ENCODE results near the gene CSNK2A1. TPM values are rescaled to one million over a fixed set of nuclear protein-coding genes. Genes with fewer than 3 reads are reported as not detected.

Gene CSNK2A1
- total RNA-seq, 1 donor from 2014 or later, result 129 TPM

- TF ChIP-seq CTCF (IDR thresholded peaks at IDR 0.05), result no peak
- peaks cover 16% of the 10 kb centered on the region for H3K9me3 Mint-ChIP-seq (ENCODE audit: unreplicated experiment)
- no peak overlapping the region for H3K27ac Mint-ChIP-seq (ENCODE audit: unreplicated experiment)
- no peak for DNase-seq (ENCODE audit: extremely low spot score, unreplicated experiment)
- H3K4me1 Mint-ChIP-seq (ENCODE audit: unreplicated experiment), result peaks cover 8% of the 10 kb centered on the region
- no peaks in the 10 kb centered on the region for H3K27me3 Mint-ChIP-seq (ENCODE audit: unreplicated experiment)
- peaks cover 52% of the 10 kb centered on the region for H3K36me3 Mint-ChIP-seq (ENCODE audit: unreplicated experiment)
- no peak overlapping the region for H3K4me3 Mint-ChIP-seq (ENCODE audit: unreplicated experiment)
Observed at GRCh38 chr20:521860-522259, 21.7 kb downstream of the CSNK2A1 start.

- no peaks in the 10 kb centered on the region for H3K27me3 Mint-ChIP-seq (ENCODE audit: unreplicated experiment)
- no peak for TF ChIP-seq CTCF (IDR thresholded peaks at IDR 0.05)
- H3K36me3 Mint-ChIP-seq (ENCODE audit: unreplicated experiment), result peaks cover 43% of the 10 kb centered on the region
- H3K27ac Mint-ChIP-seq (ENCODE audit: unreplicated experiment), result no peak overlapping the region
- H3K4me1 Mint-ChIP-seq (ENCODE audit: unreplicated experiment), result peaks cover 13% of the 10 kb centered on the region
- H3K9me3 Mint-ChIP-seq (ENCODE audit: unreplicated experiment), result peaks cover 15% of the 10 kb centered on the region
- no peak overlapping the region for H3K4me3 Mint-ChIP-seq (ENCODE audit: unreplicated experiment)
- DNase-seq (ENCODE audit: extremely low spot score, unreplicated experiment), result no peak
Observed at GRCh38 chr20:519999-520398, 23.6 kb downstream of the CSNK2A1 start.

GRCh38 chr20:517221-517620, 26.4 kb downstream of the CSNK2A1 start:
- Mint-ChIP-seq H3K4me1 (ENCODE audit: unreplicated experiment) (peaks cover 13% of the 10 kb centered on the region), H3K4me3 (ENCODE audit: unreplicated experiment) (no peak overlapping the region), H3K27ac (ENCODE audit: unreplicated experiment) (peak overlapping the region; percentile 1), H3K27me3 (ENCODE audit: unreplicated experiment) (no peaks in the 10 kb centered on the region), H3K36me3 (ENCODE audit: unreplicated experiment) (peaks cover 33% of the 10 kb centered on the region), H3K9me3 (ENCODE audit: unreplicated experiment) (peaks cover 15% of the 10 kb centered on the region)
- no peak for TF ChIP-seq CTCF (IDR thresholded peaks at IDR 0.05)
- DNase-seq (ENCODE audit: extremely low spot score, unreplicated experiment), result no peak

GRCh38 chr20:516799-517198, 26.8 kb downstream of the CSNK2A1 start:
- peaks cover 29% of the 10 kb centered on the region for H3K36me3 Mint-ChIP-seq (ENCODE audit: unreplicated experiment)
- H3K9me3 Mint-ChIP-seq (ENCODE audit: unreplicated experiment), result peaks cover 15% of the 10 kb centered on the region
- no peaks in the 10 kb centered on the region for H3K27me3 Mint-ChIP-seq (ENCODE audit: unreplicated experiment)
- H3K4me3 Mint-ChIP-seq (ENCODE audit: unreplicated experiment), result no peak overlapping the region
- no peak overlapping the region for H3K27ac Mint-ChIP-seq (ENCODE audit: unreplicated experiment)
- no peak for DNase-seq (ENCODE audit: extremely low spot score, unreplicated experiment)
- TF ChIP-seq CTCF (IDR thresholded peaks at IDR 0.05), result no peak
- peaks cover 17% of the 10 kb centered on the region for H3K4me1 Mint-ChIP-seq (ENCODE audit: unreplicated experiment)

GRCh38 chr20:515696-516095, 27.9 kb downstream of the CSNK2A1 start:
- H3K4me1 Mint-ChIP-seq (ENCODE audit: unreplicated experiment), result peaks cover 22% of the 10 kb centered on the region
- H3K27ac Mint-ChIP-seq (ENCODE audit: unreplicated experiment), result no peak overlapping the region
- no peak for TF ChIP-seq CTCF (IDR thresholded peaks at IDR 0.05)
- H3K4me3 Mint-ChIP-seq (ENCODE audit: unreplicated experiment), result no peak overlapping the region
- peaks cover 11% of the 10 kb centered on the region for H3K9me3 Mint-ChIP-seq (ENCODE audit: unreplicated experiment)
- H3K36me3 Mint-ChIP-seq (ENCODE audit: unreplicated experiment), result peaks cover 19% of the 10 kb centered on the region
- H3K27me3 Mint-ChIP-seq (ENCODE audit: unreplicated experiment), result no peaks in the 10 kb centered on the region
- no peak for DNase-seq (ENCODE audit: extremely low spot score, unreplicated experiment)
